ENCODE measurements around the gene SEBOX. TPM values are rescaled to one million over a fixed set of nuclear protein-coding genes. Genes with fewer than 3 reads are reported as not detected.

The SEBOX gene
- total and polyA plus RNA-seq, 2 experiments from 2014 or later: not detected

GRCh38 chr17:28399808-28400207 lies 34.8 kb upstream of the SEBOX start:
- H3K27me3 Mint-ChIP-seq (ENCODE audit: insufficient read depth, low read depth, poor library complexity): peaks cover 20% of the 10 kb centered on the region
- no peak for ATAC-seq
- H3K36me3 ChIP-seq (ENCODE audit: insufficient read depth): no peaks in the 10 kb centered on the region

GRCh38 chr17:28398280-28398981 lies 33.4 kb upstream of the SEBOX start:
- no peak overlapping the region for H3K4me3 Mint-ChIP-seq
- peaks cover 30% of the 10 kb centered on the region for H3K4me1 Mint-ChIP-seq
- no peak for ATAC-seq
- Histone ChIP-seq H3F3A (replicated peaks; ENCODE audit: low read depth) (no peaks in the 10 kb centered on the region), H3K27ac (ENCODE audit: low read depth) (no peak overlapping the region), H2AFZ (no peak overlapping the region), H3K27me3 (ENCODE audit: insufficient read depth) (peaks cover under 1% of the 10 kb centered on the region), H3K79me2 (replicated peaks; ENCODE audit: insufficient read depth) (no peaks in the 10 kb centered on the region), H3K4me1 (ENCODE audit: insufficient read depth) (peaks cover 19% of the 10 kb centered on the region), H3K36me3 (ENCODE audit: insufficient read depth) (no peaks in the 10 kb centered on the region), H4K20me1 (replicated peaks; ENCODE audit: insufficient read depth) (no peaks in the 10 kb centered on the region; the same call in 1 of the 2 replicates), H3K4me3 (no peak overlapping the region), H3K4me2 (no peak overlapping the region), H3K9me2 (ENCODE audit: insufficient read depth) (no peaks in the 10 kb centered on the region)
- peaks cover 14% of the 10 kb centered on the region for H3K27me3 Mint-ChIP-seq (ENCODE audit: insufficient read depth, low read depth, poor library complexity)
- H3K36me3 Mint-ChIP-seq (ENCODE audit: low read depth): peaks cover 12% of the 10 kb centered on the region
- no peak for DNase-seq (ENCODE audit: low spot score)
- no peaks in the 10 kb centered on the region for H3K9me3 Mint-ChIP-seq
- no peak overlapping the region for H3K27ac Mint-ChIP-seq
- no peak for TF ChIP-seq CREB1 (CRISPR knock-in tag; IDR thresholded peaks at IDR 0.05; ENCODE audit: low read depth)
- TF ChIP-seq, protein P1, sequence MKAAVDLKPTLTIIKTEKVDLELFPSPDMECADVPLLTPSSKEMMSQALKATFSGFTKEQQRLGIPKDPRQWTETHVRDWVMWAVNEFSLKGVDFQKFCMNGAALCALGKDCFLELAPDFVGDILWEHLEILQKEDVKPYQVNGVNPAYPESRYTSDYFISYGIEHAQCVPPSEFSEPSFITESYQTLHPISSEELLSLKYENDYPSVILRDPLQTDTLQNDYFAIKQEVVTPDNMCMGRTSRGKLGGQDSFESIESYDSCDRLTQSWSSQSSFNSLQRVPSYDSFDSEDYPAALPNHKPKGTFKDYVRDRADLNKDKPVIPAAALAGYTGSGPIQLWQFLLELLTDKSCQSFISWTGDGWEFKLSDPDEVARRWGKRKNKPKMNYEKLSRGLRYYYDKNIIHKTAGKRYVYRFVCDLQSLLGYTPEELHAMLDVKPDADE (IDR thresholded peaks at IDR 0.05): no peak
- no peak for TF ChIP-seq NANOG (IDR thresholded peaks at IDR 0.05; ENCODE audit: borderline replicate concordance)
- no peak for TF ChIP-seq STAT1 (IDR thresholded peaks at IDR 0.05; ENCODE audit: unreplicated experiment)
- TF ChIP-seq EZH2phosphoT487 (IDR thresholded peaks at IDR 0.05; ENCODE audit: unreplicated experiment): no peak
- no peak for TF ChIP-seq ZNF331 (CRISPR knock-in tag; IDR thresholded peaks at IDR 0.05; ENCODE audit: low read depth)
- TF ChIP-seq CTCF (conservative IDR thresholded peaks at IDR 0.05; ENCODE audit: low read depth in 2 of 2): no peak

More at GRCh38 chr17:28399808-28400207, 34.8 kb upstream of the SEBOX start:
- TF ChIP-seq STAT1 (IDR thresholded peaks at IDR 0.05; ENCODE audit: unreplicated experiment): no peak
- TF ChIP-seq, protein P2, sequence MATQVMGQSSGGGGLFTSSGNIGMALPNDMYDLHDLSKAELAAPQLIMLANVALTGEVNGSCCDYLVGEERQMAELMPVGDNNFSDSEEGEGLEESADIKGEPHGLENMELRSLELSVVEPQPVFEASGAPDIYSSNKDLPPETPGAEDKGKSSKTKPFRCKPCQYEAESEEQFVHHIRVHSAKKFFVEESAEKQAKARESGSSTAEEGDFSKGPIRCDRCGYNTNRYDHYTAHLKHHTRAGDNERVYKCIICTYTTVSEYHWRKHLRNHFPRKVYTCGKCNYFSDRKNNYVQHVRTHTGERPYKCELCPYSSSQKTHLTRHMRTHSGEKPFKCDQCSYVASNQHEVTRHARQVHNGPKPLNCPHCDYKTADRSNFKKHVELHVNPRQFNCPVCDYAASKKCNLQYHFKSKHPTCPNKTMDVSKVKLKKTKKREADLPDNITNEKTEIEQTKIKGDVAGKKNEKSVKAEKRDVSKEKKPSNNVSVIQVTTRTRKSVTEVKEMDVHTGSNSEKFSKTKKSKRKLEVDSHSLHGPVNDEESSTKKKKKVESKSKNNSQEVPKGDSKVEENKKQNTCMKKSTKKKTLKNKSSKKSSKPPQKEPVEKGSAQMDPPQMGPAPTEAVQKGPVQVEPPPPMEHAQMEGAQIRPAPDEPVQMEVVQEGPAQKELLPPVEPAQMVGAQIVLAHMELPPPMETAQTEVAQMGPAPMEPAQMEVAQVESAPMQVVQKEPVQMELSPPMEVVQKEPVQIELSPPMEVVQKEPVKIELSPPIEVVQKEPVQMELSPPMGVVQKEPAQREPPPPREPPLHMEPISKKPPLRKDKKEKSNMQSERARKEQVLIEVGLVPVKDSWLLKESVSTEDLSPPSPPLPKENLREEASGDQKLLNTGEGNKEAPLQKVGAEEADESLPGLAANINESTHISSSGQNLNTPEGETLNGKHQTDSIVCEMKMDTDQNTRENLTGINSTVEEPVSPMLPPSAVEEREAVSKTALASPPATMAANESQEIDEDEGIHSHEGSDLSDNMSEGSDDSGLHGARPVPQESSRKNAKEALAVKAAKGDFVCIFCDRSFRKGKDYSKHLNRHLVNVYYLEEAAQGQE (IDR thresholded peaks at IDR 0.05; ENCODE audit: unreplicated experiment): no peak
- TF ChIP-seq POLR2AphosphoS5 (IDR thresholded peaks at IDR 0.05; ENCODE audit: low read depth): no peak
- Histone ChIP-seq H3K27me3 (ENCODE audit: insufficient read depth) (peaks cover 14% of the 10 kb centered on the region), H4K20me1 (replicated peaks; ENCODE audit: insufficient read depth) (no peaks in the 10 kb centered on the region), H3K4me3 (no peak overlapping the region), H3K4me1 (ENCODE audit: insufficient read depth) (peaks cover 33% of the 10 kb centered on the region), H3K9me2 (ENCODE audit: insufficient read depth) (no peaks in the 10 kb centered on the region), H3K27ac (ENCODE audit: low read depth) (no peak overlapping the region), H3F3A (replicated peaks; ENCODE audit: low read depth) (no peaks in the 10 kb centered on the region), H3K4me2 (no peak overlapping the region), H3K79me2 (replicated peaks; ENCODE audit: insufficient read depth) (no peaks in the 10 kb centered on the region), H2AFZ (no peak overlapping the region)
- no peak for DNase-seq (ENCODE audit: low spot score)
- H3K4me3 Mint-ChIP-seq: no peak overlapping the region
- peaks cover 43% of the 10 kb centered on the region for H3K4me1 Mint-ChIP-seq
- H3K9me3 Mint-ChIP-seq: no peaks in the 10 kb centered on the region
- no peak overlapping the region for H3K27ac Mint-ChIP-seq
- H3K36me3 Mint-ChIP-seq (ENCODE audit: low read depth): peaks cover 16% of the 10 kb centered on the region
